ENCODE measurements around the gene DDAH1.
"Not testable (repeated sequence)": the region's sequence is repeated elsewhere in the genome, so short reads cannot be mapped to it uniquely, and the experiment has no call there.

The DDAH1 gene

DNA sequence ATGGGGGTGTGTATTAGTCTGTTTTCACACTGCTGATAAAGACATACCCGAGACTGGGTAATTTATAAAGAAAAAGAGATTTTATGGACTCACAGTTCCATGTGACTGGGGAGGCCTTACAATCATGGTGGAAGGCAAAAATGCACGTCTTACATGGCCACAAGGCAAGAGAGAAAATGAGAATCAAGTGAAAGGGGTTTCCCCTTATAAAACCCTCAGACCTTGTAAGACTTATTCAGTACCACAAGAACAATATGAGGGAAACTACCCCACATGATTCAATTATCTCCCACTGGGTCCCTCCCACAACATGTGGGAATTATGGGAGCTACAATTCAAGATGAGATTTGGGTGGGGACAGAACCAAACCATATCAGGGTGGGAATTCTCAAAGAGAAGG is 5.2 kb upstream of the DDAH1 start:
- not testable (repeated sequence) for DNase-seq (ENCODE audit: low read depth)

DNA sequence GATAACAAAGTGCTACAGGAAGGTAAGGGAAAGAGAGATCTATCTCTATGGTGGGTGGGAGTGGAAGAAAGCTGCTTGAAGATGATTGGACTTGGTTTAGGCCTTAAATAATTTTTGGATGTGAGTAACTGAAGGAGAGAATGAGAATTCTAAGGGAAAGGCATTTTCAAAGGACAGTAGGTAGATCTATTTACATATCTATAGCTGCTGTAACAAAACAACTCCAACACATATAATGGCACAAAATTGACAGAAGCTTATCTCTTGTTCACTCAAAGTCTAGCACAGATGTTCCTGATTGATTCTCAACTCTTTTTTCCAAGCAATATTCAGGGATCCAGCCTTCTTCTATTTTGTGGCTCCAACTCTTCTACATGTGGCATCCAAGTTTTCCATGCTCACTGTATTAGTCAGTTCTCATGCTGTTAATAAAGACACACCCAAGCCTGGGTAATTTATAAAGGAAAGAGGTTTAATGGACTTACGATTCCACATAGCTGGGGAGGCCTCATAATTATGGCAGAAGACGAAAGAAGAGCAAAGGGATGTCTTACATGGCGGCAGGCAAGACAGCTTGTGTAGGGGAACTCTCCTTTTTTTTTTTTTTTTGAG is 3.1 kb upstream of the DDAH1 start:
- no peak for DNase-seq (ENCODE audit: low read depth)

DNA sequence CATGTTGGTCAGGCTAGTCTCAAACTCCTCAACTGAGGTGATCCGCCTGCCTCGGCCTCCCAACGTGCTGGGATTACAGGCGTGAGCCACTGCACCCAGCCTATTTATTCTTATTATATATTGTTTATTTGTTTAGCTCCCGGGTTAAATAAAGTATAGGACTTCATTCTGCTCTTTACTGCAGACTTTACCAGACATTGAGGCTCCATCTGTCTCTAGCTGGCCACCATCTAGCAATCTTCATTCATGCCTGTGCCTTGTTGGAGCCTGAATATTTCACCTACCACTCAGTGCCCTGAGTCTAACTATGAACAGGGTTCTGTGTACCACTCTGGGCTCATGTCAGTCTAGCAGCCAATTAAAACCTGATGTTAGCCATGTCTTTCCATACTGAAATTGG is 2.1 kb upstream of the DDAH1 start:
- DNase-seq (ENCODE audit: low read depth), result no peak

DNA sequence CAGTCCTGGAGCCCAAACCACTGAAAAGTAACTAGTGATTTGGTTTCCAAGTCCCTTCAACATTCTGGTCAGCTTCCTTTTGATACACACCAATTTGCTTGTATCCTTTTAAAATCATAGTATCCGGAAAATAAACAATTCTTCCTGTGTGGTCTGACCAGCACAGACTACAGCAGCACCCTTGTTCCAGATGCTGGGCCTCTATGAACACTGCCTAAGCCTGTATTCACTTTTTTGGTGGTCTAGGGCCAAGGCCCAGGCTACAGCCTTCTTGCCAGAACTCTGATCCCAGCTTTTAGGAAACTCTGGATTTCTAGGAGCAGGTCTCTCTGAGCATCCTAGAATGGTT is 801 bp upstream of the DDAH1 start:
- DNase-seq (ENCODE audit: low read depth), result peak; percentile 44

DNA sequence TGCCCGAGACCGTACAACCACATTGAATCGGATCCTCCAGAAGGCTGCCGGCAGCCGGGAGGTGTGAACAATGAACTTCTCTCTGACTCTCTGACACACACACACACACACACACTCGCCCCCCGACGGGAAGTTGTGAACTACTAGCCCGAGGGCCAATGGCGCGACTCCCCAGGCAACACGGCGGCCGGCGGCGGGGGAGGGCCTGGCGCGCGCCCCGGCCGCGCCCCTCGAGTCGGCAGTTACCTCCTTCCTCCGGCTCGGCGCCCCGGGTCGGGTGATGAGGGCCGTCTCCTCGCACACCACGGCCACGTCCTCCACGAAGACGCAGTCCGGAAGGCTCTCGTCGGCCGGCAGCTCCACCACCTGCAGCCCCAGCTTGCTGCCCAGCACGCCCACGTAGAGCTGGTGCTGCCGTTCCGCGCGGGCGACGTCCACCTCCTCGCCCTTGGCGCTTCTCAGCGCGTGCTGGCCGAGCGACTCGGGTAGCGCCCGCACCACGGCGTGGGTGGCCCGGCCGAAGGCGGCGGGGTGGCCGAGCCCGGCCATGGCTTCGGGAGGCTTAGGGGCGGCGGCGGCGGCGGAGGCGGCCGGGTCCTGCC is 361 bp downstream of the DDAH1 start:
- DNase-seq (ENCODE audit: low read depth), result peak; percentile 73

DNA sequence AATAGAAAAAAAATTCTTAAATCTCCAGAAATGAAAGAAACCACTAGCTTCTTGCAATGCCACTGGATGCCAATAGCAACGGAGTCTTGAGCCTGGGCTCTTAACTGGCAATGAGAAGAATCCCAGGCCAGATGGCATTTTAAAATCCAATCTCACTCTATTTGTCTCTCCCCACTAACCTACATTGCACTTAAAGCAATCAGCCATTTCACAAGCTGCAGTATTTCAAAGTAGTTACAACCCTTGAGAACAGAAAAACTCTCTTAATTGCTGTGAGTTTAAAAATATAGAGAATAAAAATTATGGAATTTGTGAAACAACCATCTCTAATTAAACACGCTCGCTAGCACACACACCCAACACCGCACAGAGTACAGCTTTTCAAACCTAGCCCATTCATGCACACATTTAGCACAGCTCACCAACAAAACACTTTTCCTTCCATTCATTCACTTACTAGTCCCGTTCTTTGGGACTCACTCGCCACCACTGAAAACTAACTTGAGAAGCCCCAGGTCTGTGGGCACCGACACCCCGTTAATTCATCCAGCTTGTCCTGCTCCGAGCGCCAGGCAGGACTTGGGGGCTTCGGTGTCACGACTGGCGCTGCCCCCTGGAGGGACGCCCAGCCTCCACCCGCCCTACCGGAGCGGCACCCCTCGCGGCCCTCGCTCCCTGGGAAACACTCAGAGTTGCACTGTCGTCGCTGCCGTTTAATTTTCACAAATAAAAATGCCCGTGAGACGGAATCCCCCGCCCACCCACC is 1.0 kb downstream of the DDAH1 start:
- peak; percentile 68 for DNase-seq (ENCODE audit: low read depth)

DNA sequence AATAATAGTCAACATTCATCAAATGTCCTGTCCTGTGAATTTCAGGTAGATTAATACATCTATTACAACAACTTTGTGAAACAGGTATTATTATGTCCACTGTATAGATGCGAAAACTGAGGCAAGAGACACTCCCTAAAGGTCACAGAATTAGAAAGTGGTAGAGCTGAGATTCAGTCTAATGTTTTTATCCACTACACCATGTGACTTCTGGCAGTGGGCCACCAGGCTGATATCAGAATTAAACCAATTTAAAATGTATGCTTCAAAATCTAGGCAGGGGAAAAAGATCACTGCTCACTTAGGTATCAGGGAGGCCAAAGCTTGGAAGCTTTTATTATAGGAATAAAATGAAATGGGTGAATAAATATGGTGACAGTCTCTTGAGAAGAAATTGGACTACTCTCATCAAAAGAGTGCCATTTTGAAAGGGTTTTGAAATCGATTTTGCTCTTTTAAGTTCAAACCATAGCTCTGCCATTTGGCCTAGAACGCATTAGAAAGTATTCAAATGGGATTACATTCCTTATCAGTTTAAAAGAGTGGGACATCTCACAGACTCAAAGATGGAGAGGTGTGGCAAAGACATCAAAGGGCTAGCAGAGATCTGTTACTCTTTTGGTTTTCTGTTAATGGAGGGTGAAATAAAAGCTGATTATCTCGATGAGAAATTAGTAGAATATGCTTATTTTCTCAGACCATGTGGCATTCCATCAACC is 1.9 kb downstream of the DDAH1 start:
- DNase-seq (ENCODE audit: low read depth), result no peak

DNA sequence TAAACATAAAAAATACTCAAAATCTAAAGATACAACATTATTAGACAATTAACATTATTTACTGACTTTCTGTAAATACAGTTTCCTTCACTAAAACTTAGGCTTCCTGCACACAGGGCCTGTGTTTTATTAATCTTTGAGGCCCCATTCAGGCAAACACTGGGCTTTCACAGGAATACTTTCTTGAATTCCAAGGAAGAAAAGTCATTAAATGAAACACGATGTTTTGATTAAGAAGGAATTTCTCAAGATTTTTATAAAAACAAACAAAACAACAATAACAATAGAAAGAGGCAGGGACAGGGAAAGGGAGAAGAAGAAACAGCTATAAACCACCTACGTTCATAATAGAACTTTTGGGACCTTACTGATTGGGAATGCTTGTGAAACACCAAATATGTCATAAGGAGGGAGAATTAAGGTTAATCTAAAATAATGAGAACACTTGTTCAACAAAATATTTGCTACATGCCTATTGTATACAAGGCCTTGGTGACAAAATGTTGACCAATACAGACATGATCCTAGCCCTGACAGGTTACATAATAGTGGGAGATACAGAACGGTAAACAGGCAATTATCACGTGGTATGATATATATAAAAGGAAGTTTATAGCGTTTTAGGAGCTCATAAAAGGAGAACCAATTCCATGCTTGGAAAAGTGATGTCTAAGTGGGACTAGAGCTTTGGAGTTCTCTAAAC is 3.6 kb downstream of the DDAH1 start:
- DNase-seq (ENCODE audit: low read depth), result peak; percentile 48

DNA sequence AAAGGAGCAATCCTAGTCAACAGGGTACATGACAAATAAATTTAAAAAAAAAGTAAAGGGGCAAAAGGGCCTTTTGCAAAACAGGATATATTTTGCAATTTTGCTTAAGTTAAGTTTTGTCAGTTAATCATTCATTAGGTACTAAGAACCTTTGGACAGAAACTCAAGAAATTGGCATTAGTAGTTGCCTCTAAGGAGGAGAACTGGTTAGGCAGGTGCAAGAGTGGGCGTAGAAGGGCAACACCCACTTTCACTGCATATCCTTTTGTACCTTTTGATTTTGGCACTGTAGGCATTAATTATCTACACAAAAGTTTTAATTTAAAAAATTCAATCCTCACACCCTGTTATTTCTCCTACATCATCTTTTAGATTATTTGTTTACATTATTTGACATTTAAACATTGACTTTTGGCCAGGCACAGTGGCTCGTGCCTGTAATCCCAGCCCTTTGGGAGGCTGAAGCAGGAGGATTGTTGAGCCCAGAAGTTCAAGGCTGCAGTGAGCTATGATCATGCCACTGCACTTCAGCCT is 4.3 kb downstream of the DDAH1 start:
- no peak for DNase-seq (ENCODE audit: low read depth)

DNA sequence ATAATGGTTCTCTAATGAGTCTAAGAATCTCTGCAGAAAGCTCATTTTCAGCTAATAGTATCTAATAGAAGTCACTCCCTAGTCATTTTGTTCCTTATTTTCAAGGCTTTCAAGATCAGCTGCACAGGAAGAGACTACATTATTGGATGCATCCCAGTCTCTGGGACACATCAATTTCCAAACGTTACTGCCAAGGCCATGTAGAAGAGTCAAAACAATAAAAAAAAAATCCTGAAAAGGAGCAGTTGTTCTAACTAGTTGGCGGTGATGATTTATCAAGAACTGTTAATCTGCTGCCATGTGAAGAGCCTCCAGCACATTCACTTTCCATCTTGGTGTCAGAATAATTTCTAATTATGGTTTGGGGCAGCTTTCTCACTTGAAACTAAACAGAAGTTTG is 5.7 kb downstream of the DDAH1 start:
- no peak for DNase-seq (ENCODE audit: low read depth)

DNA sequence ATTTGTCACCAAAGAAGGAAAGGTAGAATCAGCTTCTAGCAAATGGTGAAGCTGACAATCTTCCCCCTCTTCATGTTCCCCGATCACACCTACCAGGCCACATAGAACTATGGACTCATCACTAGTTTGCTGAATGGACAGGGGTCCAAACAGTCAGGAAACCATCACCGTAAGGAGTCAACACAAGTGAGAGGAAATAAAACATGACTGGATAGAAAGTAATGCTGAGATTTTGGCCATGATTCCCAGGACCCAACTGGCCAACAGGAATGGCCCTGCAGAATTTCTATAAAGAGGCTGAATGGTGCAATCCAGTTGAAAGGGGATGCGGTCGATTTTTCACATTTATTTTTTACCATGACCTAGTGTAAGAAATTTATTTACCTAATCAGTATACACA is 10.7 kb downstream of the DDAH1 start:
- DNase-seq (ENCODE audit: low read depth), result no peak

DNA sequence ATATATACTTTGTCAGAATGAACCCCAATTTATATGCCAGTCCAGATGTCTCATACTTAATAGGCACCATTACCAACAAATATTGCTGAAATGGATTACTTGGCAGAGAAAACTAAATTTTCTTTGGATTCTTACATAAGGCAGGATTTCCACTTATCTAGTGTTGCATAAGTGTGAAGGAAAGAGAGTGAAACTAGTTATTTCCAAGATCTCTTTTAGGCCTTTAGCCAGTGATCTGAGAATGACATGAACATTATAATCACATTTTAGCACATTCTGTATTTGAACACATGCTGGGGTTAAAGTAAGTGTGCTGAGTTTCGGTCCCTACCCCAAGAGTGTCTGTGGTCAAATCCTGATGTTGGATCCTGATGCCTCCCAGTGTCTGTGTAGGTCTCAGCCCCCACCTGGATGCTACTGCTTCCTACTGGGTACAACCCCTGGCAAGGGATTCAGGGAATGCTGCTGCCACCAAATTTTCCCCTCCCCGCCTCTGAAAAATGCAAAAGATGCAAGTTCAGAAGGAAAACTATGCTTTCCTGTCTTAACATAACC is 11.2 kb downstream of the DDAH1 start:
- DNase-seq (ENCODE audit: low read depth), result no peak

DNA sequence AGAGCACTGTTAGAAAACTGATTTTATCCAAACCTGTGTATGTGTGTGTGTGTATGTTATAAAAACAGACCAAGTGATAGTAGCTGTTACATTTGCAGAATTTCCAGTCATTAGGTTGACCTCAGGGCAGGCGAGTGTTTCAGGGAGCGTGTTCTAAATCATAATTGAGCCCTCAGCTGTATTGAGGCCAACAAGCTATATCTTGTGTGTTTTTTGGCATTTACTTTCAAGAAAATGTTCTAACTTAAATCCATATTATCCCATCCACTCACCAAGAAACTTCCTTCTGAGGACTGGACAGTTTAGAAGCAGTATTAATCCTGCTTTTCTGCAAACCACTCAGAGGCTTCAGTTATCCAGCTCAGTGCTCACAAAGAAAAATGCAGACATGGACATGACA is 12.0 kb downstream of the DDAH1 start:
- no peak for DNase-seq (ENCODE audit: low read depth)

DNA sequence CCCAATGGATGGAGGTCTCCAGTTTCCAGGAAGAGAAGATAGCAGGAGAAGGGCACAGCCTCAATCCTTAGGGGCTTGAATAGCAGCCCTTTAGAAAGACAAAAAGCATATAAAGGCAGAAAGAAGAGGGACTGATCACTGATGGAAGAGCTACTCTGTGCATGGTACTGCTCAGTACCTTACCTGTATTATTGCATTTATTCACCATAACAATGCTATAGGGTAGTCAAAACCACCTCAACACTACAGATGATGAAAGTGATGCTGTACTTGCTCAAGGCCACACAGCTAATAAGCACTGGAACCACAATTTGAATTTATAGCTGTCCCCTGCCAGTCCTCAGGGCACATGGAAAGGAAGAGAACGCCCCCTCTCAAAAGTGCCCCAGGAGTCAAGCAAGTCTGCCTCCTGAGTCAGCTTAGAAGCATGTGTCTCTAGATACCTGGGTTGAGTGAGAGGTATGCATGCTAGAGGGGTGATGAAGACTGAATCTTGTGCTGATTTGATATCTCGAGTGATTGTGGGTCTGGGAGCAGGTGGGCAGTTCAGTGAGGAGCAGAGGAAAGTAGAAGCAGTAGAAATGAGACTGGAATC is 13.6 kb downstream of the DDAH1 start:
- no peak for DNase-seq (ENCODE audit: low read depth)

DNA sequence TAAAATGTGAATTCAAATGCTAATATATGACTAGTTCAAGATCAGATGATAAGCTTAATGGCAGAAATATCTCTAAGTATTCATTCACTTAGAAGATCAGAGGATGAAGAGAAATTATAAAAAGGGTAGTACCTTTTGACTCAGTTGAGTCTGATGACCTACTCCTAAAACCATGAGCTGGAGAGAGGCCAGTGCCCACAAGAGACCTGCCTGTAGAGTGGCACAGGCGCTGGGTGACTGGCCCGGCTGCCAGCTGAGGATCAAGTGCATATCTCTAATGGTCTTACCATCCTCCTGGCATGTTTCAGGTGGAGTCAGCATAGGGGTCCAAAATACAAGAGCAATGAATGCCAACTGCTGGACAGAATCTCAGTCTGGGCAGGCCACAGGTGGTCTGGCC is 14.1 kb downstream of the DDAH1 start:
- no peak for DNase-seq (ENCODE audit: low read depth)

DNA sequence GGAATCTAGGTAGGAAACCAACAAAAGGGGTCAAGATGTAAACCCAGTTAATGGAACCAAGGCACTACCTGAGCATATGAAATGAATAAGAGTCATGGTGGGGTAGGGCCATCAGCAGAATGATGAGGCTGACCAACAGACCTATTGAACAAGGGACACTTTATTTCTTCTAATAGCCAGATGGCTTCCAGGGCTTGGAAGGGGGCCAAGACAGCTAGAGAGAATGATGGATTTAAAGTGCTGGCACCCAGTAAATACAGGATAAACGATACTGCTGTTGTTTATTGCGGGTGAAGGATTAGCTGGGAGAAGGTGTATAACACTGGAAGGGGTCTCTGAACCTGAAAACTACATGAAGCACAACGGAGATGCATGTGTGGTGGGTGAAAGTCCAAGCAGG is 15.6 kb downstream of the DDAH1 start:
- no peak for DNase-seq (ENCODE audit: low read depth)

DNA sequence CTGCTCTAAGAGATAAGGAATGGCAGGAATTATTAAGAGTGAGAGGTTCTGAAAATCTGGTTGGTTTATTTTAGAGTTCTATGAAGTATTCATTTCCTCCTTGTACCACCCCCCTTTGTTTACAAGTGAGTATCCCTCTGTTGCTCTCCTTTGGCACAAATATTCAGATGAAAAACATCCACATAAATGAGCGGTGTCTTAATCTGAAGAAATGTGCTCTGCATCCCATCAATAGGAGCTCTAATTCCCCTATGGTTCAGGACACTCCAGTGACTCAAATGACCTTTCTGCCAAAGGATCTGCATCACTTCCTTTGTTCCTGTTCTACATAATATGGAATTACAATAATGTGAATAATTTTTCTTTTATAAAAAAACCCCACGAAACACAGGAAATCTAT is 16.6 kb downstream of the DDAH1 start:
- DNase-seq (ENCODE audit: low read depth), result peak; percentile 79

DNA sequence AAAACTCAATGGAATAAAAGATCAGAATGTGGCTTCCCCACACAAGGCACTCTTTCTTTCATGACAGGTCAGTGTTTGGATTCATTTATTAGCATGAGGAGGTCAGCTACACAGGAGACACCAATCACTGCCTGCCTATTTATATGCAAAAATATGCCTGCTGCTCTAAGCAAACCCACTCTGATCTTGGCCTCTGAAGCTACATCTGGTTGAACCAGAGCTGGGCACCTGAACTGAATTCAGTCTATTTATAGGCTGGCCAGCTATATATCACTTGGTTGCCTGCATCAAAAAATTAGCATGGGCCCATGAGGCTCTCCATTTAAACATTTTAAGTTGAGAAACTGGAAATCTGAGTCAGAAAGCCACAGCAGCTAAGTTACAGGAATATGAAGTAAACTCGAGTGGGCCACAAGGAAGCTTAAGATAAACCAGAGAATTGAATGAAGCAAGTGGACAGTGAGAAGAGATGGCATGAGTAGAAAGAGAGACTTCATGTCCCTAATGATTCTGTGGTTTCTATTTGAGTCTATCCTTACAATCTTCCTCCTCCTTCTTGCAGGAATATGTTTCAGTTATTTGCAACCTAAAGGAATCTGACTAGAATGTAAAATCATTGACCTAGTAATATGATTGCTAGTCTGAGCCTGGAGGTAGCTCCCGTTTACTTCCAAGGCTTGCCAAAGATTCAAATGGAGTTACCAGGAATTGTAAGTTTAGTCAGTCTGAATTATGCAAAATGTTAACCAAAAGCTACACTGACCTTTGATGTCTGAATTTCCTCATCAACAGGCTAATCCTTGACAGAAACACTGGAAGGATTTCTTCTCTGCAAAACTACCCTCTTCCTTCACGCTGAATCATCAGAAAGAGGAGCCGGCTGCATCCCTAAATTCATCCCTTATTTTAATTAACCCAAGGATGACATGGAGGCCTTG is 17.7 kb downstream of the DDAH1 start:
- DNase-seq (ENCODE audit: low read depth), result peak; percentile 85

DNA sequence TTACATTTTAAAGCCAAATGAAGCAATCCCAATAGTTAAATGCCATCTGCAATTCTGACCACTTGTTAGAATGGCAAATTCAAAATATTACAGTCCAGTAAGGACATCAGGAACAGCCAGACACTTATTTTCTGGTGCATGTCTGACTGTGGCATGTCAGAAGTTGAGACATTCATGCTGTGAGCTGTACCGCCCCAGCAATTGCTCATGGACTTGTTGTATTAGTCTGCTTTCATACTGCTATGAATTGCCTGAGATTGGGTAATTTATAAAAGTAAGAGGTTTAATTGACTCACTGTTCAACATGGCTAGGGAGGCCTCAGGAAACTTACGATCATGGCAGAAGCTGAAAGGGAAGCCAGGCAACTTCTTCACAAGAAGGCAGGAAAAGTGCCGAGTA is 19.1 kb downstream of the DDAH1 start:
- peak; percentile 54 for DNase-seq (ENCODE audit: low read depth)

DNA sequence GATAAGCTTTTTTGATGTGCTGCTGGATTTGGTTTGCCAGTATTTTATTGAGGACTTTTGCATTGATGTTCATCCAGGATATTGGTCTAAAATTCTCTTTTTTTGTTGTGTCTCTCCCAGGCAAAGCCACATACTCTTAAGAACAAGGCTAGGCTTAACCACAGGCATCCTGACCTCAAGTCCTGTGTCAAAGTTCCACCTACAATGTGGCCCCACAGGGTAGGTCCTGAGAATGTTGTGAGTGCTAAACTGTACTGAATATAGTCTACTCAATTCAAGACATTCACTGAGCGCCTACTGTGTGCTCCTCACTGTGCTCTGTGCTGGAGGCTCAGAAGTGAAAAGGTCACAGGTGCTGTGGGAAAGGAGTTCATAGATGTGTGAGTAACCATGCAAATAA is 20.6 kb downstream of the DDAH1 start:
- DNase-seq (ENCODE audit: low read depth), result no peak

Measured in fibroblast of gingiva (primary cell).